ENCODE measurements around the gene ELOB. TPM values are rescaled to one million over a fixed set of nuclear protein-coding genes. Genes with fewer than 3 reads are reported as not detected.

ELOB gene
- total and polyA plus RNA-seq, 8 donors: 69.9 to 318 (median 101) TPM

GRCh38 chr16:2822496-2822895, 45.4 kb upstream of the ELOB start:
- H3K27ac ChIP-seq: no peak overlapping the region
- no peaks in the 10 kb centered on the region for H3K4me1 ChIP-seq
- DNase-seq (no peak), FAIRE-seq (no peak), ATAC-seq (no peak)
- no peaks in the 10 kb centered on the region for H3K9me3 ChIP-seq
- H3K4me3 ChIP-seq: no peak overlapping the region
- WGBS, 2 donors: 54 to 58% methylated on average over 4 of the region's 4 CpGs
- H3K36me3 ChIP-seq: no peaks in the 10 kb centered on the region
- intact Hi-C loops (cut with DNase I): no loop called here
- TF ChIP-seq CTCF (IDR thresholded peaks at IDR 0.05): no peak
- no peaks in the 10 kb centered on the region for H3K27me3 ChIP-seq

- no peak for FAIRE-seq
Measured at GRCh38 chr16:2822158-2822495, 45.0 kb upstream of the ELOB start.

GRCh38 chr16:2821487-2822157, 44.5 kb upstream of the ELOB start:
- H3K36me3 ChIP-seq: no peaks in the 10 kb centered on the region
- no peak for FAIRE-seq
- no peaks in the 10 kb centered on the region for H3K9me3 ChIP-seq
- WGBS, 2 donors: 62 to 65% methylated on average over 9 of the region's 9 CpGs
- no peak overlapping the region for H3K4me3 ChIP-seq
- intact Hi-C loops (cut with DNase I): no loop called here
- no peaks in the 10 kb centered on the region for H3K27me3 ChIP-seq
- peak in 1 of 6 donors; percentile 28 for DNase-seq
- H3K4me1 ChIP-seq: no peaks in the 10 kb centered on the region
- H3K27ac ChIP-seq: no peak overlapping the region
- TF ChIP-seq CTCF (IDR thresholded peaks at IDR 0.05): no peak
- ATAC-seq: no peak

More at GRCh38 chr16:2822158-2822495, 45.0 kb upstream of the ELOB start:
- ATAC-seq (no peak), DNase-seq (peak in 2 of 6 donors; percentile 11 to 30)
- Histone ChIP-seq H3K9me3 (no peaks in the 10 kb centered on the region), H3K4me3 (no peak overlapping the region), H3K27ac (no peak overlapping the region), H3K4me1 (no peaks in the 10 kb centered on the region), H3K27me3 (no peaks in the 10 kb centered on the region), H3K36me3 (no peaks in the 10 kb centered on the region)
- no peak for TF ChIP-seq CTCF (IDR thresholded peaks at IDR 0.05)
- intact Hi-C loops (cut with DNase I): no loop called here
- 48 to 54% methylated on average over 8 of the region's 8 CpGs for WGBS, 2 donors

GRCh38 chr16:2820836-2821486, 43.9 kb upstream of the ELOB start:
- H3K27me3 ChIP-seq: no peaks in the 10 kb centered on the region
- intact Hi-C loops (cut with DNase I): no loop called here
- H3K4me3 ChIP-seq: no peak overlapping the region
- 63 to 81% methylated on average over 14 of the region's 14 CpGs for WGBS, 2 donors
- H3K27ac ChIP-seq: no peak overlapping the region
- TF ChIP-seq CTCF (IDR thresholded peaks at IDR 0.05): no peak
- no peaks in the 10 kb centered on the region for H3K36me3 ChIP-seq
- ATAC-seq (no peak), DNase-seq (peak in 1 of 6 donors; percentile 31), FAIRE-seq (no peak)
- no peaks in the 10 kb centered on the region for H3K9me3 ChIP-seq
- no peaks in the 10 kb centered on the region for H3K4me1 ChIP-seq
